SK-N-MC (cell line): ENCODE data around the gene KIAA0753.

ENCODE experiments used
- EZH2 ChIP-seq: fragments of 200-600 bp; sonication (generic); IDR thresholded peaks from one replicate; pipeline ENCODE4 v1.6.1; 2017; ENCODE audit warnings: antibody characterized with exemption
- POLR2AphosphoS5 ChIP-seq: IDR thresholded peaks from 2 replicates; pipeline ENCODE4 v1.6.1; 2012; ENCODE audit warnings: mild to moderate bottlenecking, low read depth, low read length, borderline replicate concordance

GRCh38 chr17:6587310-6587709, 53.2 kb downstream of the KIAA0753 start:
- no peak for TF ChIP-seq POLR2AphosphoS5
- TF ChIP-seq EZH2: no peak
